Activated T-cell treated with anti-CD3 and anti-CD28 coated beads, Interleukin-2, amount 50 U/mL, for 4 hours (primary cell): ENCODE results near the gene PRTN3. TPM values are rescaled to one million over a fixed set of nuclear protein-coding genes. Genes with fewer than 3 reads are reported as not detected.
"Not testable (repeated sequence)": the region's sequence is repeated elsewhere in the genome, so short reads cannot be mapped to it uniquely, and the experiment has no call there.

Experiments used
- ATAC-seq, 2 donors: fragments of 200-7000 bp; cut with Tn5 transposase; one replicate each; pipeline ENCODE4 v1.10.0; 2021
- DNase-seq: peaks from one replicate; pipeline ENCODE4 v3.0.0-alpha.2; 2020
- H3K27me3 Mint-ChIP-seq: one replicate; pipeline ENCODE4 v1.8.0; 2021; ENCODE audit warnings: low read depth, mixed read lengths
- H3K36me3 Mint-ChIP-seq: one replicate; pipeline ENCODE4 v1.8.0; 2022; ENCODE audit warnings: mixed read lengths; ENCODE audit not compliant: insufficient read depth
- H3K4me1 Mint-ChIP-seq: one replicate; pipeline ENCODE4 v1.8.0; 2021; ENCODE audit warnings: low read depth, mixed read lengths
- H3K4me3 Mint-ChIP-seq: one replicate; pipeline ENCODE4 v1.8.0; 2021; ENCODE audit warnings: mild to moderate bottlenecking, moderate library complexity, mixed read lengths
- H3K9me3 Mint-ChIP-seq: one replicate; pipeline ENCODE4 v1.8.0; 2021; ENCODE audit warnings: mixed read lengths
- total RNA-seq, 3 donors: library from RNA; stranded (reverse); gene quantifications; one replicate each; pipeline ENCODE4 v1.2.1, GENCODE V29; 2021

The PRTN3 gene
- total RNA-seq, 3 donors from 2014 or later: not detected

DNA sequence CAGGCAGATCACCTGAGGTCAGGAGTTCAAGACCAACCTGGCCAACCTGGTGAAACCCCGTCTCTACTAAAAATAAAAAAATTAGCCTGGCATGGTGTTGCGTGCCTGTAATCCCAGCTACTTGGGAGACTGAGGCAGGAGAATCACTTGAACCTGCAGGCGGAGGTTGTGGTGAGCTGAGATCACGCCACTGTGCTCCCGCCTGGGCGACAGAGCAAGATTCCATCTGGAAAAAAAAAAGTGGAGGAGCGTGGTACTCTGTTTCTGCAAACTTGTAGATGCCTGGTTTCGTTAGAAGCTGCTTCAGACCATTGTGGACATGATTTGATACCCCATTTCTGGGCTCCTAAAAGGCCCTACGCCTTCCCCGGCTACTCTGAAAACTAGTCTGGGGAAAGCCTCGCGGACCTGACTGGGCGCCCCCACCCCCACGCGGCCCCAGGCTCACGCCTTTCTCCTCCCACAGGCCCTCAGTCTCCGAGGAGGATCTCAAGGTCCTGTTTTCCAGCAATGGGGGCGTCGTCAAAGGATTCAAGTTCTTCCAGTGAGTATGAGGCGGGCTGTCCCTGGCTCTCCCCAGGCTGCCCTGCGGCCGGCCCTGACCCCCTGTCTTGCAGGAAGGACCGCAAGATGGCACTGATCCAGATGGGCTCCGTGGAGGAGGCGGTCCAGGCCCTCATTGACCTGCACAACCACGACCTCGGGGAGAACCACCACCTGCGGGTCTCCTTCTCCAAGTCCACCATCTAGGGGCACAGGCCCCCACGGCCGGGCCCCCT, 30.5 kb upstream of the PRTN3 start:
- Mint-ChIP-seq H3K27me3 (no peaks in the 10 kb centered on the region), H3K36me3 (peaks cover 25% of the 10 kb centered on the region), H3K9me3 (no peaks in the 10 kb centered on the region)

DNA sequence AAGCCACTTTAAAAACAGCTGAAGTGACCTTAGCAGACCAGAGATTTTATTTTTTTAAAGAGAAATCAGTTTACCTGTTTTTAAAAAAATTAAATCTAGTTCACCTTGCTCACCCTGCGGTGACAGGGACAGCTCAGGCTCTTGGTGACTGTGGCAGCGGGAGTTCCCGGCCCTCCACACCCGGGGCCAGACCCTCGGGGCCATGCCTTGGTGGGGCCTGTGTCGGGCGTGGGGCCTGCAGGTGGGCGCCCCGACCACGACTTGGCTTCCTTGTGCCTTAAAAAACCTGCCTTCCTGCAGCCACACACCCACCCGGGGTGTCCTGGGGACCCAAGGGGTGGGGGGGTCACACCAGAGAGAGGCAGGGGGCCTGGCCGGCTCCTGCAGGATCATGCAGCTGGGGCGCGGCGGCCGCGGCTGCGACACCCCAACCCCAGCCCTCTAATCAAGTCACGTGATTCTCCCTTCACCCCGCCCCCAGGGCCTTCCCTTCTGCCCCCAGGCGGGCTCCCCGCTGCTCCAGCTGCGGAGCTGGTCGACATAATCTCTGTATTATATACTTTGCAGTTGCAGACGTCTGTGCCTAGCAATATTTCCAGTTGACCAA, 29.8 kb upstream of the PRTN3 start:
- Mint-ChIP-seq H3K27me3 (no peaks in the 10 kb centered on the region), H3K4me1 (peaks cover 6% of the 10 kb centered on the region), H3K9me3 (no peaks in the 10 kb centered on the region), H3K36me3 (peaks cover 25% of the 10 kb centered on the region), H3K4me3 (no peak overlapping the region)
- ATAC-seq (no peak), DNase-seq (no peak)

More for the DNA sequence above, 30.5 kb upstream of the PRTN3 start:
- no peak for ATAC-seq
- H3K4me1 Mint-ChIP-seq: peaks cover 6% of the 10 kb centered on the region
- no peak for DNase-seq
- H3K4me3 Mint-ChIP-seq: no peak overlapping the region

DNA sequence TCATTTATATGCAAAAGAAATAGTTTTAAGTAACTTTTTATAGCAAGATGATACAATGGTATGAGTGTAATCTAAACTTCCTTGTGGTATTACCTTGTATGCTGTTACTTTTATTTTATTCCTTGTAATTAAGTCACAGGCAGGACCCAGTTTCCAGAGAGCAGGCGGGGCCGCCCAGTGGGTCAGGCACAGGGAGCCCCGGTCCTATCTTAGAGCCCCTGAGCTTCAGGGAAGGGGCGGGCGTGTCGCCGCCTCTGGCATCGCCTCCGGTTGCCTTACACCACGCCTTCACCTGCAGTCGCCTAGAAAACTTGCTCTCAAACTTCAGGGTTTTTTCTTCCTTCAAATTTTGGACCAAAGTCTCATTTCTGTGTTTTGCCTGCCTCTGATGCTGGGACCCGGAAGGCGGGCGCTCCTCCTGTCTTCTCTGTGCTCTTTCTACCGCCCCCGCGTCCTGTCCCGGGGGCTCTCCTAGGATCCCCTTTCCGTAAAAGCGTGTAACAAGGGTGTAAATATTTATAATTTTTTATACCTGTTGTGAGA, 29.2 kb upstream of the PRTN3 start:
- Mint-ChIP-seq H3K4me1 (peaks cover 6% of the 10 kb centered on the region), H3K9me3 (no peaks in the 10 kb centered on the region), H3K4me3 (no peak overlapping the region), H3K36me3 (peaks cover 27% of the 10 kb centered on the region), H3K27me3 (no peaks in the 10 kb centered on the region)
- ATAC-seq (no peak), DNase-seq (no peak)

DNA sequence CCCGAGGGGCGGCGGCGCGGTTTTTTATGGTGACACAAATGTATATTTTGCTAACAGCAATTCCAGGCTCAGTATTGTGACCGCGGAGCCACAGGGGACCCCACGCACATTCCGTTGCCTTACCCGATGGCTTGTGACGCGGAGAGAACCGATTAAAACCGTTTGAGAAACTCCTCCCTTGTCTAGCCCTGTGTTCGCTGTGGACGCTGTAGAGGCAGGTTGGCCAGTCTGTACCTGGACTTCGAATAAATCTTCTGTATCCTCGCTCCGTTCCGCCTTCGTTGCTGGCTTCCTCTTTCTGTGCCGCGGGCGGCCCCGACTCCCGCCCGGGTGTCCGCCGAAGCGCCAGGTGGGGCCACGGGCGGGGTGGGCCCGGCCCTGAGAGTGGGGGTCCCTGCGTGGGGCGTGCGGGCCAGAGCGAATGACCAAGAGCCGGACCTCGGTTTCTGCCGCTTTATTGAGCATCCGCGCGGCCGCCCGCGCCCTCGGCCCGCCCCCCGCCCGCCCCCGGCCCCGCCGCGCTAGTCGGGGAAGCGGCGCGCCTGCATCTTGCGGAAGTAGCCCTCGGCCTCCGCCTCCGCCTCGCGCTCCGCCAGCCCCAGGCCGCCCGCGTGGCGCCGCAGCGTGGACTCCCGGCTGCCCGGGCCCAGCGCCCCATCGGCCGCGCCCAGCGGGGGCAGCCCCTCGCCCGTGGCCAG, 28.6 kb upstream of the PRTN3 start:
- no peaks in the 10 kb centered on the region for H3K9me3 Mint-ChIP-seq
- ATAC-seq: no peak
- no peak overlapping the region for H3K4me3 Mint-ChIP-seq
- peaks cover 25% of the 10 kb centered on the region for H3K36me3 Mint-ChIP-seq
- H3K4me1 Mint-ChIP-seq: peaks cover 6% of the 10 kb centered on the region
- DNase-seq: no peak
- no peaks in the 10 kb centered on the region for H3K27me3 Mint-ChIP-seq

DNA sequence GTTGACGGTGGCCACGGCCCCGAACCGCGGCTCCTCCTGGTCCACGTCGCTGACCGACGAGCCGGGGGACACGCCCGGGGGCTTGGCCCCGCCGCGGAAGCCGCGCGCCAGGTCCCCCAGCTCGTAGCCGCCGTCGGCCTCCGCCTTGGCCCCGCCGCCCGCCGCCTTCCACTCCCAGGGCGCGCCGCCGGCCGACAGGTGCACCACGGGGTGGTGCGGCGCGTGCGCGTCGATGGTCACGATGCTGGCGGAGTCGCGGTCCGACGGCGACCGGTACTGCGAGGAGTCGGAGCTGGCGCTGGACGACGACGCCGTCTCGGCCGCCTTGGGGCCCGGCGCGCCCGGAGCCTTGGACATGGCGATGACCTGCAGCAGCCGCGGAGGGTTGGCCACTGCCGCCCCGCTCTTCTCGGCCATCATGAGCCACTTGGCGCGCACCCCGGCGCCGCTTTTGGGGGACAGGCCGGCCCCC, 28.0 kb upstream of the PRTN3 start:
- DNase-seq (no peak), ATAC-seq (no peak)
- Mint-ChIP-seq H3K4me3 (no peak overlapping the region), H3K27me3 (no peaks in the 10 kb centered on the region), H3K9me3 (no peaks in the 10 kb centered on the region), H3K4me1 (peaks cover 1% of the 10 kb centered on the region), H3K36me3 (peaks cover 19% of the 10 kb centered on the region)

DNA sequence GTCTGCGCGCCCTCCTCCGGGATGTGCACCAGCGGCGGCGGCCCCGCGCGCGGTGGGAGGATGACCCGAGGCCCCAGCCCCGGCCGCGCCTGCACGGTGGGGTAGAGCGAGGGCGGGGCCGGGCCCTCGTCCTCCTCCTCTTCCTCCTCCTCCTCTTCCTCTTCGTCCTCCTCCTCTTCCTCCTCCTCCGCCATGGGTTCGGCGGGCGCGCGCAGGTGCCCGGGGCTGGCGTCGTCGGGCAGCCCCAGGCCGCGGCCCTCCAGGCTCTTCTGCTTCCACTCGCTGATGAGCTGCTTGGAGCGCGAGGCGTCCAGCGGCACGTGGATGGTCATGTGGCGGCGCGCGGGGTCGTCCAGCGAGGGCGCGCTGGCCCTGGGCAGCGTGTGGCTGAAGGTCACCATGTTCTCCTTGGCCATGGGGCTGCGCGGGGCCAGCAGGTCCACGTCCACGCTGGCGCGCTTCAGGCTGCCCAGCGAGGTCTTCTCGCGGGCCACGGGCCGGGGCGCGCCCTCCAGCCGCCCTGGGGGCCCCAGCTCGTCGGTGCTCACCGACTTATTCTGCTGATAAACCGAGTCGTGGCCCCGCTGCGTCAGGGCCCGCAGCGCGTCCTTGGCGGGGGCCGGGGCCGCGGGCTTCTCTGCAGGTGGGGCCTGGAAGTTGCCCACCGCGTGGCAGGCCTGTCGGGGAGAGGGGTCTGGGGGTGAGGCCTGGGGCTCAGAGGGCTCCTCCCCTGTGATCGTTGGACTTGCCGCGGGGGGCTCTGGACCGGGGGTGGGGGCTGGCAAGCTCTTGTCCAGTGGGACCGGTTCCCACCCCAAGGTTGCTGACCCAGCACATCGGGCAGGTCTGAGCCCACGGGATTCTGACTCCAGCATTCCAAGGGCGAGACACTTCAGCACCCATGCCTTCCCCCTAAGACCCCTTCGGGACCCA, 27.3 kb upstream of the PRTN3 start:
- Mint-ChIP-seq H3K27me3 (no peaks in the 10 kb centered on the region), H3K9me3 (no peaks in the 10 kb centered on the region), H3K4me1 (no peaks in the 10 kb centered on the region), H3K36me3 (peaks cover 16% of the 10 kb centered on the region), H3K4me3 (no peak overlapping the region)
- ATAC-seq (no peak), DNase-seq (no peak)

DNA sequence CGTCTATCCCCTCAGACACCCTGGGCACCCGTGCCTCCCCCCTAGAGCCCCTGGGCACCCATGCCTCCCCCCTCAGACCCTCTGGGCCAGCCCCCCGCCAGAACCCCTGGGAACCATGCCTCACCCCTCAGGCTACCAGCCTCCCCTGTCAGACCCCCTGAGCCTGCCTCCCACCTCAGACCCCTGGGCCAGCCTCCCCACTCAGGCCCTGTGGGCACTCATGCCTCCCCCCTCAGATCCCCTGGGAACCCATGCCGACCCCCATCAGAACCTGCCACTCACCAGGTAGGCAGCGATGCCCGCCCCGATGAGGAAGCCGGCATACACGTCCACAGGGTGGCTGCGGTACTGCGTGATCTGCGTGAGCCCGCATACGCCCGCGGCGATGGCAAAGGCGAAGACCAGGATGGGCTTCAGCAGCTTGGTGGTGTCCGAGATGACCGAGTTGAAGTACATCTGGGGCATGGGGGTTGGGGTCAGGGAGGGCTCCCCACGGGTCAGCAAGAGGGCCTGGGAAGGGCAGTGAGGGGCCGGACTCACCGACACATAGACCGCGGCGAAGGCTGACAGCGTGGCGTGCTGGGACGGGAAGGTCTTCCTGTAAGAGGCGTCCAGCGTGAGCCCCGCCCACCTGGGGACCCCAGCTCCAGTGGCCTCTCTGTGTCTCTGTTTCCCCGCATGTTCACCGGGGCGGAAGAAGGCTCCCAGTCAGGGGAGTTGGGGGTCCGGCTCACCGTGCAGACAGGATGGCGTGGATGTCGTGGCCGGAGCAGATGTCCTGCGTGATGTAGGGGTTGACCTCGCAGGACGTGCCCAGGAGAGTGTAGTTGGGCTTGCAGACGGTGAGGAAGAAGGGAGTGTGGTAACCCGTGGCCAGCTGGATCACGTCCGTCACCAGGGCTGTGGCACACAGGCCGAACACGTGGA, 26.4 kb upstream of the PRTN3 start:
- peak overlapping the region; percentile 47 for H3K4me3 Mint-ChIP-seq
- peaks cover 16% of the 10 kb centered on the region for H3K36me3 Mint-ChIP-seq
- DNase-seq (no peak), ATAC-seq (peak; percentile 2)
- no peaks in the 10 kb centered on the region for H3K27me3 Mint-ChIP-seq
- no peaks in the 10 kb centered on the region for H3K4me1 Mint-ChIP-seq
- H3K9me3 Mint-ChIP-seq: no peaks in the 10 kb centered on the region

DNA sequence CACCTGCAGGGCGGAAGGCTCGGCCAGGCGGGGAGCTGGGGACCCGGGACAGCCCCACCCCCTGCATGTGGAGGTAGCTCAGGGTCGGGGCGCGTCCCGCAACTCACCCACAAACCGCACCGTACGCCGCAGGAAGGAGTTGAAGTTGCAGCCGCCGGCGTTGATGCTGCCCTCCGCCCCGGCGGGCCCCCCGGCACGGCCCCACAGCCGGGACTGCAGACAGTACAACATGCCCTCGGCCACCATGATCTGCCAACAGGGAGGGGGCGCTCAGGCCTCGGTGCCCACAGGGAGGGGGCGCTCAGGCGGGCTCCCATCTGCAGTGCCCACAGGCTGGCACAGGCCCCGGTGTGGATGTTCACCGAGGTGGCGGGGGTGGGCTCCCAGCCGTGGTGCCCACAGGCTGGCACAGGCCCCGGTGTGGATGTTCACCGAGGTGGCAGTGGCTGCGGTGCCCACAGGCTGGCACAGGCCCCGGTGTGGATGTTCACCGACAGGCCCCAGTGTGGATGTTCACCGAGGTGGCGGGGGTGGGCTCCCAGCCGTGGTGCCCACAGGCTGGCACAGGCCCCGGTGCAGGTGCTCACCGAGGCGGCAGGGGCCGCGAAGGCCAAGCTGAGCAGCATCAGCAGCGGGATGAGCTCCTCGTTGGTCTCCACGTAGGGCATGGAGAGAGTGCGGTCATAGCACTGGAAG, 25.6 kb upstream of the PRTN3 start:
- ATAC-seq: peak; percentile 11 to 14
- no peak for DNase-seq
- peak overlapping the region; percentile 47 for H3K4me3 Mint-ChIP-seq
- peaks cover 16% of the 10 kb centered on the region for H3K36me3 Mint-ChIP-seq
- H3K4me1 Mint-ChIP-seq: no peaks in the 10 kb centered on the region
- no peaks in the 10 kb centered on the region for H3K27me3 Mint-ChIP-seq
- no peaks in the 10 kb centered on the region for H3K9me3 Mint-ChIP-seq

DNA sequence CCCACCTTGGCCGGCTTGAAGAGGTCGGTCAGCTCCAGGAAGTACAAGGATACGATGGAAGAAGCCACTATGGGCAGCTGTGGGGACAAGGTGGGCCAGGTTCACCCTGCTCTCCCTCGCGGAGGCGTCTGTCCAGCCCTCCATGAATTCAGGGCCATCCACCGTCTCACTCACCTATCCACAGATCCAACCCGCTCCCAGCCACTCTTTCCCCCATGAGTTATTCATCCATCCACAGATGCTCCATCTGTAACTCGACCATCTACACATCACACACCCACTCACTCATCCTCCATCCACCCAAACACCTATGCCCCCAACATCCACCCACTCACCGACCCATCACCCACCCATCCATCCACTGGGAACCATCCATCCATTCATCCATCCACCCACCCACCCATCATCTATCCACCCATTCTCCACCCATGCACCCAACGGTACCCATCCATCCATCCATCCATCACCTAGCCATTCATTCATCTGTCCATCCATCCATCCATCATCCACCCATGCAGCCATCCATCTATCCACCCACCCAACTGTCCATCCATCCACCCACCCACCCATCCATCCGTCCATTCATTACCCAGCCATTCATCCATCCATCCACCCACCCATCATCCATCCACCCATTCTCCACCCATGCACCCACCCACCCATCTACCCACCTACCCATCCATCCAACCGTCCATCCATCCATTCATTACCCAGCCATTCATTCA, 24.9 kb upstream of the PRTN3 start:
- Mint-ChIP-seq H3K4me3 (peak overlapping the region; percentile 26), H3K4me1 (no peaks in the 10 kb centered on the region), H3K27me3 (no peaks in the 10 kb centered on the region), H3K9me3 (no peaks in the 10 kb centered on the region), H3K36me3 (peaks cover 12% of the 10 kb centered on the region)
- DNase-seq: no peak
- peak; percentile 6 to 7 for ATAC-seq

DNA sequence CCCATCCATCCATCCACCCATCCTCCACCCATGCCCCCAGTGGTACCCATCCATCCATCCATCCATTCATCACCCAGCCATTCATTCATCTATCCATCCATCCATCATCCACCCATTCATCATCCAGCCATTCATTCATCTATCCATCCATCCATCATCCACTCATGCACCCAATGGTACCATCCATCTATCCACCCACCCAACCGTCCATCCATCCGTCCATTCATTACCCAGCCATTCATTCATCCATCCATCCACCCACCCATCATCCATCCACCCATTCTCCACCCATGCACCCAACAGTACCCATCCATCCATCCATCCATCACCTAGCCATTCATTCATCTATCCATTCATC, 24.3 kb upstream of the PRTN3 start:
- no peaks in the 10 kb centered on the region for H3K4me1 Mint-ChIP-seq
- H3K27me3 Mint-ChIP-seq: no peaks in the 10 kb centered on the region
- H3K4me3 Mint-ChIP-seq: no peak overlapping the region
- H3K9me3 Mint-ChIP-seq: no peaks in the 10 kb centered on the region
- H3K36me3 Mint-ChIP-seq: peaks cover 10% of the 10 kb centered on the region
- DNase-seq (no peak), ATAC-seq (no peak)

DNA sequence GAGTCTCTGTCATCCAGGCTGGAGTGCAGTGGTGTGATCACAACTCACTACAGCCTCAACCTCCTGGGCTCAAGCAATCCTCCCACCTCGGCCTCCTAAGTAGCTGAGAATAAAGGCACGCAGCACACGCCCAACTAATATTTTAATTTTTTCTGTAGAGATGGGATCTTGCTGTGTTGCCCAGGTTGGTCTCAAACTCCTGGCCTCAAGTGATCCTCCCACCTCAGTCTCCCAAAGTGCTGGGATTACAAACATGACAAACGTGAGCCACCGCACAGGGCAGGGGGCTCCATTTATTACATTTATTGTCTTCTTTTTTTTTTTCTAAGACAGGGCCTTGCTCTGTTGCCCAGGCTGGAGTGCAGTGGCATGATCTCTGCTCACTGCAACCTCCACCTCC, 20.6 kb upstream of the PRTN3 start:
- not testable (repeated sequence) for H3K9me3 Mint-ChIP-seq, DNase-seq, ATAC-seq, H3K36me3 Mint-ChIP-seq, H3K4me3 Mint-ChIP-seq, H3K4me1 Mint-ChIP-seq
- H3K27me3 Mint-ChIP-seq: peaks cover 19% of the 10 kb centered on the region

DNA sequence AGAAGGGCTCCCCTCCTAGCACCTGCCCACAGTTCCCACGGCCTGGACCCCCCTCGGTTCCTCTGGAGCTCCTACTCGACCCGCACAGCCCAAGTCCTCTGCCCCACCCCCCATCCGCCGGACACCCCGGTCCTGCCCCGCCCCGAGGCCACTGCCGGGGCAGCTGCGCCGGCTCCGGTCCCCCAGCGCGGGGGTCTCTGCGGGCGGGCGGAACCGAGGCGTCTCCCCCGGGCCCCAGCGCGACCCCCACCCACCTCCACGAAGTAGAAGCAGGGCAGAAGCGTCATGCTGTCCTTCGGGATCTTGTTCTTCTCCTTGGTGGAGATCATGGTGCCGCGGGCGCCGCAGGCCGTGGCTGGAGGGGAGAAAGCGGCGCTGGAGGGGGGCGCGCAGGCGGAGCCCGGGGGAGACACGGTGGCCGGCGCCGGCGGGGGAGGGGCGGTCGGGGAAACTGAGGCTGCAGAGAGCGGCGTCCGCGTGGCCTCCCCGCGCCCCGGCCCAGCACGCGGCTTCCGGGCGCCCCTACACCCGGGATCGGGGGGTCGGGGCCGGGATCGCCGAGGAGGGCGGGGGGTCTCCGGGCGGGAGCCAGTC, 19.5 kb upstream of the PRTN3 start:
- Mint-ChIP-seq H3K4me1 (no peaks in the 10 kb centered on the region), H3K9me3 (no peaks in the 10 kb centered on the region), H3K27me3 (peaks cover 19% of the 10 kb centered on the region), H3K4me3 (no peak overlapping the region), H3K36me3 (peaks cover 3% of the 10 kb centered on the region)
- no peak for DNase-seq
- no peak for ATAC-seq
